ENCODE data around the gene SANBR. TPM values are rescaled to one million over a fixed set of nuclear protein-coding genes. Genes with fewer than 3 reads are reported as not detected.

The SANBR gene
- total RNA-seq, 1 donor from 2014 or later, result 11.3 TPM

DNA sequence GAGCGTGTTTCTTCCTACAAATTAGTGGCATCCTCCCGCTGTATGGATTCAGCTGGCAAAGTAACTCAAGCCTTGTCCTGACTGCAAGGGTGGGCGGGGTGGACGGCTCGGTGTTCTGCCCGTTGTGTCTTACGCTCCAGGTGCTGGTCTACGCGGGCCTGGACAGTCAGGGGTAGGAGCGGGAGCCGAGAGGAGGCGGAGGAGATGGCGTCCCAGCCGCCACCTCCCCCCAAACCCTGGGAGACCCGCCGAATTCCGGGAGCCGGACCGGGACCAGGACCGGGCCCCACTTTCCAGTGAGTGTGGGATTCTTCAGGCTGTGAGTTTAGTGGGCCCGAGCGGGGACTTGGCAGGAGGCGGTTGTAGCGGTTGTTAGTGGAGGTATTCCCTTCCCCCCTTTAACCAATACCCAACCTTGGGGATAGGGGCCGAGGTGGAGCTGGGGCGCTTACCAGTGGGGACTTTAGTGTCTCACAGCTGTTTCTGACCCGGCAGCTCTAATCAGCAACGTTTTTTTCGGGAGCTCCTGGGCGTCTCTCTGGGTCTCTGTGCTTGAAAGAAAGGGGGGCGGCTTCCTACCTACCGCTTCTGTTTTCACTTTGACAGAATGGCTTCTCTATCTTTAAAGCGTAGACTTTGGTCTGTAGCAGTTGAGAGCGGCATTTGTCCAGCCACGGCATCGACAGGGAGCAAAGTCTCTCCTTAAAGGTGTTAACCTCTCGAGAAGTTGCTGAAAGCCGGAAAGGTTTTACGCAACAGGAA is 47.9 kb upstream of the SANBR start, which contains the start of the genes PEX13 and PUS10:
TSS of gene PEX13 (plus strand) at position 165 of the 762 bp plus-strand sequence. CDS start at position 205, 40 bp downstream.
TSS of gene PUS10 (minus strand) at position 700 of the 762 bp plus-strand sequence. CDS start 6,365 bp downstream, outside the sequence.
- H3K4me1 Mint-ChIP-seq (ENCODE audit: unreplicated experiment), result peaks cover 25% of the 10 kb centered on the region
- peak within 1 kb of the TSS; percentile 97 for H3K4me3 Mint-ChIP-seq (ENCODE audit: unreplicated experiment)
- DNase-seq (ENCODE audit: extremely low spot score, unreplicated experiment), result peak; percentile 87
- H3K27ac Mint-ChIP-seq (ENCODE audit: unreplicated experiment), result peak within 1 kb of the TSS; percentile 98
- no peak for TF ChIP-seq CTCF (IDR thresholded peaks at IDR 0.05)
- peaks cover 5% of the 10 kb centered on the region for H3K9me3 Mint-ChIP-seq (ENCODE audit: unreplicated experiment)
- peaks cover 15% of the 10 kb centered on the region for H3K36me3 Mint-ChIP-seq (ENCODE audit: unreplicated experiment)
- H3K27me3 Mint-ChIP-seq (ENCODE audit: unreplicated experiment), result no peaks in the 10 kb centered on the region

DNA sequence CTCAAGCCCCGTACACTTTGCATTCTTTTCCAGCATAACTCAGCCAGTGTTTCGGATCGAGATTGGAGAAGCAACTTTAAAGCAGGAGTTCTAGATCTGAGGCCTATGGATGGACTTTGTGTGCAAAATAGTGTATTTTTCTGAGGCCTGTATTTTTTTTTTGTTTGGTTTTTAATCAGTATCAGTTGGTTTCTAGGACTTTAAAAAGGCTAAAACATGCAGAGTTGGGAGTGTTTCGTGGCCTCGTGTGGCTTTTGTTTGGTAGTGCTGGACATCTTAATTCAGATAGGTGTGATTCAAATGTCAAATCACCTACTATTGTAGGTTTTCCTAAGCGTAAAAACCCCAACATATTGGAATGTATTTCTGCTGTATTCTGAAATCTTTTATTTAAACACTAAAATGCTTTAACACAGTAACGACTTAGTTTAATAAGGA is 47.3 kb upstream of the SANBR start:
- DNase-seq (ENCODE audit: extremely low spot score, unreplicated experiment), result no peak
- no peak for TF ChIP-seq CTCF (IDR thresholded peaks at IDR 0.05)
- Mint-ChIP-seq H3K36me3 (ENCODE audit: unreplicated experiment) (peaks cover 16% of the 10 kb centered on the region), H3K4me1 (ENCODE audit: unreplicated experiment) (peaks cover 25% of the 10 kb centered on the region), H3K9me3 (ENCODE audit: unreplicated experiment) (peaks cover 5% of the 10 kb centered on the region), H3K27me3 (ENCODE audit: unreplicated experiment) (no peaks in the 10 kb centered on the region), H3K4me3 (ENCODE audit: unreplicated experiment) (peak overlapping the region; percentile 97), H3K27ac (ENCODE audit: unreplicated experiment) (peak overlapping the region; percentile 98)

- Mint-ChIP-seq H3K36me3 (ENCODE audit: unreplicated experiment) (peaks cover 17% of the 10 kb centered on the region), H3K4me3 (ENCODE audit: unreplicated experiment) (peak overlapping the region; percentile 97), H3K27me3 (ENCODE audit: unreplicated experiment) (no peaks in the 10 kb centered on the region), H3K27ac (ENCODE audit: unreplicated experiment) (peak overlapping the region; percentile 98), H3K9me3 (ENCODE audit: unreplicated experiment) (peaks cover 5% of the 10 kb centered on the region), H3K4me1 (ENCODE audit: unreplicated experiment) (peaks cover 25% of the 10 kb centered on the region)
- no peak for DNase-seq (ENCODE audit: extremely low spot score, unreplicated experiment)
- TF ChIP-seq CTCF (IDR thresholded peaks at IDR 0.05), result no peak
Observed at GRCh38 chr2:61018798-61019197, 46.9 kb upstream of the SANBR start.

- peaks cover 16% of the 10 kb centered on the region for H3K4me1 Mint-ChIP-seq (ENCODE audit: unreplicated experiment)
- H3K4me3 Mint-ChIP-seq (ENCODE audit: unreplicated experiment), result no peak overlapping the region
- TF ChIP-seq CTCF (IDR thresholded peaks at IDR 0.05), result no peak
Observed at GRCh38 chr2:61021228-61021660, 44.4 kb upstream of the SANBR start.

DNA sequence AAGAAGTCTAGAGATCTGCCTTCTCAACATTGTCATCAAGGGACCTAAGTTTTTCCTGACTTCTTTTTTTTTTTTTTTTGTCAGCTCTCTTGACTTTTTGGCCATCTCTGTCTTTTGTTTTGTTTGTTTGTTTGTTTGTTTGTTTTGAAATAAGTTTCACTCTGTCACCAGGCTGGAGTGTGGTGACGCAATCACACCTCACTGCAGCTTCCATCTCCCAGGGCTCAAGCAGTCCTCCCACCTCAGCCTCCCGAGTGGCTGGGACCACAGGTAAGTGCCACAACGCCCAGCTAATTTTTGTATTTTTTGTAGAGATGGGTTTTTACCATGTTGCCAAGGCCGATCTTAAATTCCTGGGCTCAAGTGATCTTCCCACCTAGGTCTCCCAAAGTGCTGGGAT is 42.0 kb upstream of the SANBR start:
- H3K36me3 Mint-ChIP-seq (ENCODE audit: unreplicated experiment), result peaks cover 20% of the 10 kb centered on the region
- no peak for TF ChIP-seq CTCF (IDR thresholded peaks at IDR 0.05)
- no peak overlapping the region for H3K27ac Mint-ChIP-seq (ENCODE audit: unreplicated experiment)
- no peak for DNase-seq (ENCODE audit: extremely low spot score, unreplicated experiment)
- H3K27me3 Mint-ChIP-seq (ENCODE audit: unreplicated experiment), result no peaks in the 10 kb centered on the region
- H3K4me1 Mint-ChIP-seq (ENCODE audit: unreplicated experiment), result peaks cover 12% of the 10 kb centered on the region
- H3K4me3 Mint-ChIP-seq (ENCODE audit: unreplicated experiment), result no peak overlapping the region
- H3K9me3 Mint-ChIP-seq (ENCODE audit: unreplicated experiment), result peaks cover 5% of the 10 kb centered on the region

More at GRCh38 chr2:61021228-61021660, 44.4 kb upstream of the SANBR start:
- Mint-ChIP-seq H3K27me3 (ENCODE audit: unreplicated experiment) (no peaks in the 10 kb centered on the region), H3K9me3 (ENCODE audit: unreplicated experiment) (peaks cover 5% of the 10 kb centered on the region), H3K36me3 (ENCODE audit: unreplicated experiment) (peaks cover 20% of the 10 kb centered on the region), H3K27ac (ENCODE audit: unreplicated experiment) (no peak overlapping the region)
- no peak for DNase-seq (ENCODE audit: extremely low spot score, unreplicated experiment)
